ENCODE data around the gene RGS10.
A peak's percentile ranks its signal among the peaks of the same experiment; 100 is the strongest.
"Not testable (repeated sequence)": the region's sequence is repeated elsewhere in the genome, so short reads cannot be mapped to it uniquely, and the experiment has no call there.

RGS10 gene

GRCh38 chr10:119539359-119539825, 3.1 kb downstream of the RGS10 start:
- FAIRE-seq (no peak), DNase-seq (ENCODE audit: insufficient read length, low spot score) (no peak)

- FAIRE-seq (no peak), DNase-seq (ENCODE audit: insufficient read length, low spot score) (no peak)
Observed at GRCh38 chr10:119538632-119539358, 3.7 kb downstream of the RGS10 start.

- DNase-seq (ENCODE audit: insufficient read length, low spot score) = no peak
- no peak for FAIRE-seq
Observed at GRCh38 chr10:119537953-119538630, 4.4 kb downstream of the RGS10 start.

GRCh38 chr10:119536508-119537025, 6.0 kb downstream of the RGS10 start:
- no peak for DNase-seq (ENCODE audit: insufficient read length, low spot score)
- FAIRE-seq = no peak

GRCh38 chr10:119535837-119536507, 6.5 kb downstream of the RGS10 start:
- FAIRE-seq (no peak), DNase-seq (ENCODE audit: insufficient read length, low spot score) (no peak)

DNA sequence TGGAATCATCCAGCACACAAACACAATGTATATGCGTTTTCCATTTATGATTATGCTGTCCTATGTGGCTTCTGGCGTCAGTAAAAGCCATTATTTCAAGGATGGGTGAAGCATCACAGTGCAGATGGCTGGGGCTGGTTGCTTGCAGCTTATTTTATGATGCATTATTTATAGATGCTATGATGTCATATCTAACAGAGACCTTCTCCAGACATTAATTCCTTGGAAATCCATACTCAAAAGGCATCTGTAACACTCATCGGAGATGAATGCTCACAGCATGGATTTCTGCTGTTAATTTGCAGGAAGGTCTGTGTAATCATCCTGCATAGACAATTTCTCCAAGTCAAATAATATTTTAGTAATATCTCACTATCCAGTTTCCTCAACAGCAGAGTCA, 7.2 kb downstream of the RGS10 start:
- DNase-seq (ENCODE audit: insufficient read length, low spot score) = no peak
- no peak for FAIRE-seq

DNA sequence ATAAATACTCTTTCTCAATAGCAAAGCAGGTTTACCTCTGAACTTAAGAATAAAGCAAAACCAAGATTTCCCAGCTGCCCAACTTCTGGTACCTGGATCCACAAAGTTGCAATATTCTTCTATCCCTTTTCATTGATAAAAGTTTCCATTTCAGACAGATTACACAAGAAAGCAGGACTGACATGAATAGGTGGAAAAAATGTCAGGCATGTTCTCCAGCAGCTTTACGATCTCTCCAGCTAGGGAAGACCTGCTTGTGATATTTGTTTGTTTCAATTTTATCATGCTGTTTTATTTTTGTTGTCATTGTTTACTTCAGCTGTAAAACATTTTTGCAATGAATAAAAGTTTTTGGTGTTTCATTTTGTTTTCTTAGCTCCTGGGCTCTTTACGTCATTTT, 9.0 kb downstream of the RGS10 start:
- DNase-seq (ENCODE audit: insufficient read length, low spot score) (no peak), FAIRE-seq (no peak)

DNA sequence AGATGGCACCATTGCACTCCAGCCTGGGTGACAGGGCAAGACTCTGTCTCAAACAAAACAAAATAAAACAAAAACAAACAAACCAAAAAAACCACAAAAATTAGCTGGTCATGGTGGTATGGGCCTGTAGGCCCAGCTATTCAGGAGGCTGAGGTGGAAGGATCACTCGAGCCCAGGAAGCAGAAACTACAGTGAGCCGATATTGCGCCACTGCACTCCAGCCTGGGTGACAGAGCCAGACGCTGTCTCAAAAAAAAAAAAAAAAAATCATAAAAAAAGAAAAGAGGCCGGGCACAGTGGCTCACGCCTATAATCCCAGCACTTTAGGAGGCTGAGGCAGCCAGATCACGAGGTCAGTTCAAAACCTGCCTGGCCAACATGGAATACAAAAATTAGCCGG, 9.7 kb downstream of the RGS10 start:
- FAIRE-seq; DNase-seq (ENCODE audit: insufficient read length, low spot score): not testable (repeated sequence)

DNA sequence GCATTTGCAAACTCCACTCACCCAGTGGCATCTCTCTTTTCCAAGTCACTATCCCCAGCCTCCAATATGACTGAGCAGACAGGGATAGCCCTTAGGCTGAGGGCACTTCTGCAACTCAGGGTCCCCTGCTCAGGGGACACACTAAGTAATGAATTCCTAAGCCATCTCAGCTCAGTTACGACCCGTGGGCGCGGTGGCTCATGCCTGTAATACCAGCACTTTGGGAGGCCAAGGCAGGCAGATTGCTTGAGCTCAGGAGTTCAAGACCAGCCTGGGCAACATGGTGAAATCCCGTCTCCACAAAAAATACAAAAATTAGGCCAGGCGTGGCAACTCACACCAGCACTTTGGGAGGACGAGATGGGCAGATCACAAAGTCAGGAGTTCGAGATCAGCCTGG, 10.3 kb downstream of the RGS10 start:
- not testable (repeated sequence) for FAIRE-seq; DNase-seq (ENCODE audit: insufficient read length, low spot score)

GRCh38 chr10:119531067-119531466, 11.5 kb downstream of the RGS10 start:
- FAIRE-seq (no peak), DNase-seq (ENCODE audit: insufficient read length, low spot score) (no peak)

GRCh38 chr10:119528663-119529237, 13.8 kb downstream of the RGS10 start:
- DNase-seq (ENCODE audit: insufficient read length, low spot score) = not testable (repeated sequence)

GRCh38 chr10:119526621-119527592, 15.6 kb downstream of the RGS10 start:
- DNase-seq (ENCODE audit: insufficient read length, low spot score) = no peak
- FAIRE-seq = no peak

More at GRCh38 chr10:119528663-119529237, 13.8 kb downstream of the RGS10 start:
- not testable (repeated sequence) for FAIRE-seq

DNA sequence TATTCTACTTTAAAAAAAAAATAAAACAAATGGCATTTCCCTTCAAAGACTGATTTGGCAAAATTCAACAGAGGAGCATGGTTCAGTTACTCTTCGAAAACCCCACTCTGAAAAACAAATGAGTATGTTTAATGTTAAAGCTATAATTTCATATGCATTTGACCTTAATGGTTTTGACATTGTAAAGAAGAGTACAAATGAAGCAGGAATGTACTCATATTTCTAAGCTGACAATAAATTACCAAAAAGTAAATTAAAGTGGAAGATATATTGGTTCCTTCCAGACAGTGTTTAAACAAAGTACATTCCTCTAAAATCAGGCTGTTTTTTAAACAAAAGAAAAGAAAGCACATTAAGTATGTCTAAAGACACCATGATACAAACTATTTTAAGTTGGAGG, 16.4 kb downstream of the RGS10 start:
- FAIRE-seq (no peak), DNase-seq (ENCODE audit: insufficient read length, low spot score) (no peak)

- DNase-seq (ENCODE audit: insufficient read length, low spot score) = no peak
- no peak for FAIRE-seq
Observed at GRCh38 chr10:119525116-119525515, 17.4 kb downstream of the RGS10 start.

GRCh38 chr10:119524720-119525070, 17.8 kb downstream of the RGS10 start:
- DNase-seq (ENCODE audit: insufficient read length, low spot score) (no peak), FAIRE-seq (no peak)

DNA sequence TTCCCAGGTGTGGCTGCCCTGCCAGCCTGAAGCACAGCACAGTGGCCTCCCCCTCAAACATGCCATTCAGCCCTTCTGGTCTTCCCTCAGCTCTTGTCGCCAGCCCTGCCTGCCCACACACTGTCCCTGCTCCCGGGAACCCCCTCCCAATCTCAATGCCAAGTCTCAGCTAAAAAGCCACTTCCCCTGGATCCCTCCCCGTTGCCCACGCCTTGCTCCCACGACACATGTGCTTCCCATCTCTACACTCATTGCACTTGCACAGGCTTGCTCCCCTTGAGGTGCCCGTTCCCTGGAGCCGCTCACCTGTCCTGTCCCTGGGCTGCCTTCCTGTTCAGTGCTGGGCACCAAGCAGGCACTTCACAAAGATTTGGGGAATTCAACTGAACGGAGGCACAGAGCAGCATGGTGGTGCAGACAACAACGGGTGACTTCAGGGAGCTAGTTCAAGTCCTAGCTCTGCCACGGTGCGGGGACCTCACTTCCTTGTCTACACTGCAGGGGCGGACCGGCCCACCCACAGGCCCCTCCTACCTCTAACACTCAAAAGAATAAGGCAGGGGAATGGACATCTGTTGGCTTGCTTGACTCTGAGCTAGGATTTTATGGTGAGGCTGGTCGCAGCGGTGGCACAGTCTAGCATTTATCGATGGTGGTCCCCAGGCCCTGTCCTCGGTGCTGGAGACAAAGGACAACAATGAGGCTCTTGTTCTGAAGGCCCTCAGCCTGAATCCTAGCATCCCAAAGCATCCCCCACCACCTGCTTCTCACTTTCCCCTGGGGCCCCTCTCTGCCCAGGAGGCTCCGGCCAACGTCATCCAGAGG, 18.4 kb downstream of the RGS10 start:
- no peak for DNase-seq (ENCODE audit: insufficient read length, low spot score)
- FAIRE-seq = no peak

- no peak for DNase-seq (ENCODE audit: insufficient read length, low spot score)
- no peak for FAIRE-seq
Observed at GRCh38 chr10:119522747-119523426, 19.6 kb downstream of the RGS10 start.

- FAIRE-seq (no peak), DNase-seq (ENCODE audit: insufficient read length, low spot score) (peak; percentile 65)
Observed at GRCh38 chr10:119521443-119522204, 20.9 kb downstream of the RGS10 start.

Data from HTR-8/SVneo (cell line).